WTC11 (cell line): ENCODE results near the gene TAAR2. TPM values are rescaled to one million over a fixed set of nuclear protein-coding genes. Genes with fewer than 3 reads are reported as not detected.

Experiments used
- ATAC-seq: fragments of 200-7000 bp; cut with Tn5 transposase; 2 replicates; pipeline ENCODE4 v1.10.0; 2021; ENCODE audit warnings: mild to moderate bottlenecking, moderate library complexity
- CTCF ChIA-PET: fragments of 300-600 bp; sonication (Branson Sonifier 250); formaldehyde crosslinking; loops from one replicate; lab custom pipeline; 2021; ENCODE audit warnings: antibody characterized with exemption; lab: Charles Lee
- POLR2A ChIA-PET: fragments of 350-600 bp; sonication (Branson Sonifier 250); formaldehyde crosslinking; loops from one replicate; lab custom pipeline; 2021; ENCODE audit warnings: antibody characterized with exemption; lab: Charles Lee
- DNase-seq: peaks from one replicate; pipeline ENCODE4 v3.0.0; 2021; ENCODE audit warnings: low spot score
- H3K27ac Mint-ChIP-seq: 2 replicates; pipeline ENCODE4 v1.8.0; 2021; ENCODE audit warnings: mixed read lengths
- H3K27me3 Mint-ChIP-seq: 2 replicates; pipeline ENCODE4 v1.8.0; 2021; ENCODE audit warnings: low read depth, mild to moderate bottlenecking, moderate library complexity, mixed read lengths
- H3K36me3 Mint-ChIP-seq: 2 replicates; pipeline ENCODE4 v1.8.0; 2021; ENCODE audit warnings: mixed read lengths
- H3K4me1 Mint-ChIP-seq: 2 replicates; pipeline ENCODE4 v1.8.0; 2022; ENCODE audit warnings: mixed read lengths
- H3K4me3 Mint-ChIP-seq: 2 replicates; pipeline ENCODE4 v1.8.0; 2021; ENCODE audit warnings: mild to moderate bottlenecking, moderate library complexity, mixed read lengths
- H3K9me3 Mint-ChIP-seq: 2 replicates; pipeline ENCODE4 v1.8.0; 2021; ENCODE audit warnings: mixed read lengths
- ATF1 ChIP-seq: sonication (generic); formaldehyde crosslinking; IDR thresholded peaks from 2 replicates; pipeline ENCODE4 v1.8.1; 2023; ENCODE audit warnings: mild to moderate bottlenecking, moderate library complexity, missing genetic modification reagents
- CBFB ChIP-seq: sonication (generic); formaldehyde crosslinking; IDR thresholded peaks from 2 replicates; pipeline ENCODE4 v1.8.1; 2022; ENCODE audit warnings: mild to moderate bottlenecking, low read depth, missing genetic modification reagents
- CREM ChIP-seq: sonication (generic); formaldehyde crosslinking; IDR thresholded peaks from 2 replicates; pipeline ENCODE4 v1.8.1; 2022; ENCODE audit warnings: mild to moderate bottlenecking, missing genetic modification reagents, moderate library complexity
- E2F5 ChIP-seq: sonication (generic); formaldehyde crosslinking; IDR thresholded peaks from 2 replicates; pipeline ENCODE4 v1.8.1; 2022; ENCODE audit warnings: mild to moderate bottlenecking, moderate library complexity, missing genetic modification reagents
- FOXP1 ChIP-seq: sonication (generic); formaldehyde crosslinking; IDR thresholded peaks from 2 replicates; pipeline ENCODE4 v1.8.0; 2022; ENCODE audit warnings: missing genetic modification reagents, mild to moderate bottlenecking, moderate library complexity, borderline replicate concordance
- HMGXB4 ChIP-seq: sonication (generic); formaldehyde crosslinking; IDR thresholded peaks from 2 replicates; pipeline ENCODE4 v1.8.1; 2023; ENCODE audit warnings: mild to moderate bottlenecking, moderate library complexity, missing genetic modification reagents
- IRF1 ChIP-seq: sonication (generic); formaldehyde crosslinking; IDR thresholded peaks from 2 replicates; pipeline ENCODE4 v1.8.0; 2023; ENCODE audit warnings: missing genetic modification reagents
- KAT7 ChIP-seq: sonication (generic); formaldehyde crosslinking; IDR thresholded peaks from 2 replicates; pipeline ENCODE4 v1.8.1; 2023; ENCODE audit warnings: missing genetic modification reagents, mild to moderate bottlenecking, borderline replicate concordance
- MLX ChIP-seq: sonication (generic); formaldehyde crosslinking; IDR thresholded peaks from 2 replicates; pipeline ENCODE4 v1.8.1; 2023; ENCODE audit warnings: mild to moderate bottlenecking, missing genetic modification reagents, moderate library complexity
- PRRX2 ChIP-seq: fragments of 250-450 bp; sonication (Bioruptor Pico); IDR thresholded peaks from 2 replicates; pipeline ENCODE4 v1.8.0; 2021; ENCODE audit warnings: mild to moderate bottlenecking
- SOX15 ChIP-seq: fragments of 250-450 bp; sonication (Bioruptor Pico); IDR thresholded peaks from 2 replicates; pipeline ENCODE4 v1.9.0; 2021; ENCODE audit warnings: mild to moderate bottlenecking
- SP1 ChIP-seq: sonication (generic); formaldehyde crosslinking; conservative IDR thresholded peaks from 2 replicates; pipeline ENCODE4 v1.8.1; 2022; ENCODE audit warnings: missing genetic modification reagents
- ZBTB21 ChIP-seq: sonication (generic); formaldehyde crosslinking; IDR thresholded peaks from 2 replicates; pipeline ENCODE4 v1.8.1; 2023; ENCODE audit warnings: mild to moderate bottlenecking, missing genetic modification reagents, borderline replicate concordance
- ZNF219 ChIP-seq: sonication (generic); formaldehyde crosslinking; IDR thresholded peaks from 2 replicates; pipeline ENCODE4 v1.8.0; 2023; ENCODE audit warnings: missing genetic modification reagents, mild to moderate bottlenecking, borderline replicate concordance
- ZNF263 ChIP-seq: sonication (generic); formaldehyde crosslinking; IDR thresholded peaks from 2 replicates; pipeline ENCODE4 v1.8.1; 2022; ENCODE audit warnings: low read depth, mild to moderate bottlenecking, moderate library complexity, missing genetic modification reagents
- ZNF512 ChIP-seq: sonication (generic); formaldehyde crosslinking; IDR thresholded peaks from 2 replicates; pipeline ENCODE4 v1.8.1; 2022; ENCODE audit warnings: missing genetic modification reagents, borderline replicate concordance
- total RNA-seq: library from RNA; stranded (reverse); gene quantifications from 3 replicates; pipeline ENCODE4 v1.2.3, GENCODE V29; 2021
- TF ChIP-seq, protein P1 (sequence below): fragments of 250-450 bp; sonication (Bioruptor Pico); IDR thresholded peaks from 2 replicates; pipeline ENCODE4 v1.9.0; 2021; ENCODE audit warnings: mild to moderate bottlenecking

The TAAR2 gene
- total RNA-seq, 1 experiment from 2014 or later = not detected

DNA sequence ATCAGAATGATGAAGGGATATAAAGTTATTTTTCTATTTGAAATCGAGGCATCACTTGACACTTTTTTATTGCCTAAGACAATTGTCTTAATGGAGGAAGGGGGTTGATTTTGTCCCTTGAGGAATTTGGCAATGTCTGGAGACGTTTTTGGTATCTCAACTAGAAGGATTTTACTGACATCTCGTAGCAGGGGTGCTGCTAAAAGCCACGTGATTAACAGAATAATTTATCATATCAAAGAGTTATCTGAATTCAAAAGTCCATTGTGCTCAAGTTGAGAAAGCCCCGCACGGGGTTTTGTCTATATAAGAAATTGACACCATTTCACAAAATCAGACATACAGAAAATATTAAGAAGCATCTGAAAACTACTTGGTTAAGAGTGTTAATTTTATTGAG is 55.5 kb downstream of the TAAR2 start (continued):
- TF ChIP-seq MLX (CRISPR knock-in tag) = no peak
- no peak for TF ChIP-seq SP1 (CRISPR knock-in tag)

- TF ChIP-seq HMGXB4 (CRISPR knock-in tag) (no peak), CBFB (CRISPR knock-in tag) (no peak), KAT7 (CRISPR knock-in tag) (no peak), PRRX2 (CRISPR knock-in tag) (no peak), ZNF219 (CRISPR knock-in tag) (no peak), ZNF512 (CRISPR knock-in tag) (no peak), ZBTB21 (CRISPR knock-in tag) (no peak), IRF1 (no peak), SOX15 (no peak), E2F5 (CRISPR knock-in tag) (no peak), ZNF263 (CRISPR knock-in tag) (no peak), FOXP1 (no peak), ATF1 (CRISPR knock-in tag) (no peak), CREM (CRISPR knock-in tag) (no peak)
- TF ChIP-seq, protein P1, sequence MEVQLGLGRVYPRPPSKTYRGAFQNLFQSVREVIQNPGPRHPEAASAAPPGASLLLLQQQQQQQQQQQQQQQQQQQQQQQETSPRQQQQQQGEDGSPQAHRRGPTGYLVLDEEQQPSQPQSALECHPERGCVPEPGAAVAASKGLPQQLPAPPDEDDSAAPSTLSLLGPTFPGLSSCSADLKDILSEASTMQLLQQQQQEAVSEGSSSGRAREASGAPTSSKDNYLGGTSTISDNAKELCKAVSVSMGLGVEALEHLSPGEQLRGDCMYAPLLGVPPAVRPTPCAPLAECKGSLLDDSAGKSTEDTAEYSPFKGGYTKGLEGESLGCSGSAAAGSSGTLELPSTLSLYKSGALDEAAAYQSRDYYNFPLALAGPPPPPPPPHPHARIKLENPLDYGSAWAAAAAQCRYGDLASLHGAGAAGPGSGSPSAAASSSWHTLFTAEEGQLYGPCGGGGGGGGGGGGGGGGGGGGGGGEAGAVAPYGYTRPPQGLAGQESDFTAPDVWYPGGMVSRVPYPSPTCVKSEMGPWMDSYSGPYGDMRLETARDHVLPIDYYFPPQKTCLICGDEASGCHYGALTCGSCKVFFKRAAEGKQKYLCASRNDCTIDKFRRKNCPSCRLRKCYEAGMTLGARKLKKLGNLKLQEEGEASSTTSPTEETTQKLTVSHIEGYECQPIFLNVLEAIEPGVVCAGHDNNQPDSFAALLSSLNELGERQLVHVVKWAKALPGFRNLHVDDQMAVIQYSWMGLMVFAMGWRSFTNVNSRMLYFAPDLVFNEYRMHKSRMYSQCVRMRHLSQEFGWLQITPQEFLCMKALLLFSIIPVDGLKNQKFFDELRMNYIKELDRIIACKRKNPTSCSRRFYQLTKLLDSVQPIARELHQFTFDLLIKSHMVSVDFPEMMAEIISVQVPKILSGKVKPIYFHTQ (CRISPR knock-in tag) = no peak
Observed at GRCh38 chr6:132567566-132567965, 56.5 kb downstream of the TAAR2 start.

More at GRCh38 chr6:132567566-132567965, 56.5 kb downstream of the TAAR2 start:
- POLR2A ChIA-PET = no interaction called here
- no peaks in the 10 kb centered on the region for H3K9me3 Mint-ChIP-seq
- no peak for DNase-seq
- H3K27me3 Mint-ChIP-seq = no peaks in the 10 kb centered on the region
- H3K4me1 Mint-ChIP-seq = peaks cover 38% of the 10 kb centered on the region
- no peak overlapping the region for H3K4me3 Mint-ChIP-seq
- H3K27ac Mint-ChIP-seq = no peak overlapping the region
- CTCF ChIA-PET = no interaction called here
- no peak for ATAC-seq
- H3K36me3 Mint-ChIP-seq = no peaks in the 10 kb centered on the region

Other genes with a start within 250 kb of the TAAR2 start
- 1.7 to 2.4 TPM (median 2.3 TPM) in 3 replicates for gene MOXD1, start 222.8 kb downstream of the TAAR2 start, total RNA-seq
- 25.6 to 30.4 TPM (median 26.5 TPM) in 3 replicates for gene STX7, start 111.2 kb downstream of the TAAR2 start, total RNA-seq
- not detected in 3 replicates for gene TAAR9, start 86.0 kb downstream of the TAAR2 start, total RNA-seq
- gene TAAR8, start 71.6 kb downstream of the TAAR2 start, total RNA-seq = not detected in 3 replicates
- not detected in 3 replicates for gene TAAR6, start 54.0 kb downstream of the TAAR2 start, total RNA-seq
- gene TAAR5, start 34.5 kb downstream of the TAAR2 start, total RNA-seq = not detected in 3 replicates
- gene TAAR1, start 34.9 kb upstream of the TAAR2 start, total RNA-seq = not detected in 3 replicates
- gene VNN1, start 89.8 kb upstream of the TAAR2 start, total RNA-seq = 0.04 to 0.07 TPM in 2 of 3 replicates, not detected in the other
- gene VNN2, start 133.6 kb upstream of the TAAR2 start, total RNA-seq = 0.16 TPM in 1 of 3 replicates, not detected in the others
- gene SLC18B1, start 174.4 kb upstream of the TAAR2 start, total RNA-seq = 21.3 to 24.3 TPM (median 24.1 TPM) in 3 replicates
- gene RPS12, start 190.3 kb upstream of the TAAR2 start, total RNA-seq = 1,463 to 1,558 TPM (median 1,516 TPM) in 3 replicates